Fibroblast of lung (primary cell): ENCODE results near the gene SF3B5. TPM values are rescaled to one million over a fixed set of nuclear protein-coding genes. Genes with fewer than 3 reads are reported as not detected.

Experiments used
- DNase-seq, 2 donors: peaks; one replicate each; pipeline versions ENCODE4 v3.0.0 to v3.0.0-alpha.2; 2010; ENCODE audit warnings: low read depth in 2 of 2
- H2AFZ ChIP-seq: 2 replicates; pipeline ENCODE4 v1.5.1; 2012; ENCODE audit warnings: low read length, control low read depth, inconsistent platforms
- H3K27ac ChIP-seq: 2 replicates; pipeline ENCODE4 v1.5.1; 2011; ENCODE audit warnings: low read length, control low read depth; ENCODE audit not compliant: insufficient read depth
- H3K27me3 ChIP-seq: 2 replicates; pipeline ENCODE4 v1.5.1; 2011; ENCODE audit warnings: mild to moderate bottlenecking, low read length; ENCODE audit not compliant: control insufficient read depth, insufficient read depth
- H3K36me3 ChIP-seq: 2 replicates; pipeline ENCODE4 v1.5.1; 2011; ENCODE audit warnings: low read length; ENCODE audit not compliant: control insufficient read depth, insufficient read depth
- H3K4me1 ChIP-seq: 2 replicates; pipeline ENCODE4 v1.5.1; 2011; ENCODE audit warnings: low read length; ENCODE audit not compliant: control insufficient read depth, insufficient read depth; ENCODE audit errors: extremely low read depth
- H3K4me2 ChIP-seq: 2 replicates; pipeline ENCODE4 v1.5.1; 2011; ENCODE audit warnings: low read length, control low read depth; ENCODE audit not compliant: insufficient read depth; ENCODE audit errors: extremely low read depth
- H3K4me3 ChIP-seq, 4 experiments: fragments of 200-600 bp in 1 of 4; sonication (generic) in 1 of 4; replicated peaks in 1 of 4; 2 replicates each; pipeline ENCODE4 v1.5.1; 2011 to 2016; ENCODE audit warnings: low read length in 4 of 4, low read depth in 3 of 4, mild to moderate bottlenecking in 3 of 4, control low read depth in 2 of 4, inconsistent platforms in 1 of 4, mixed read lengths in 1 of 4; ENCODE audit not compliant: insufficient read depth in 1 of 4; ENCODE audit errors: control extremely low read depth in 1 of 4
- H3K79me2 ChIP-seq: 2 replicates; pipeline ENCODE4 v1.5.1; 2012; ENCODE audit warnings: mild to moderate bottlenecking, low read length, inconsistent platforms; ENCODE audit not compliant: control insufficient read depth, insufficient read depth
- H3K9ac ChIP-seq: 2 replicates; pipeline ENCODE4 v1.5.1; 2011; ENCODE audit warnings: mild to moderate bottlenecking, low read length, control low read depth; ENCODE audit not compliant: insufficient read depth
- H3K9me3 ChIP-seq: 2 replicates; pipeline ENCODE4 v1.5.1; 2012; ENCODE audit warnings: low read depth, low read length; ENCODE audit not compliant: control insufficient read depth, insufficient read depth
- H4K20me1 ChIP-seq: 2 replicates; pipeline ENCODE4 v1.5.1; 2011; ENCODE audit warnings: low read length; ENCODE audit not compliant: control insufficient read depth, insufficient read depth; ENCODE audit errors: extremely low read depth
- CTCF ChIP-seq, 2 donors: IDR thresholded peaks in 1 of 2; conservative IDR thresholded peaks in 1 of 2; 1 replicate in 1 of 2; 2 replicates in 1 of 2; pipeline ENCODE4 v1.5.1; 2011 to 2012; ENCODE audit warnings: low read length in 2 of 2, control low read depth in 1 of 2, inconsistent platforms in 1 of 2, low read depth in 1 of 2, mild to moderate bottlenecking in 1 of 2
- EZH2 ChIP-seq: IDR thresholded peaks from 2 replicates; pipeline ENCODE4 v1.5.1; 2012; ENCODE audit warnings: low read length, control low read depth, mild to moderate bottlenecking; ENCODE audit errors: missing control alignments
- polyA minus RNA-seq: library from RNA; depleted of rRNA, polyadenylated mRNA; stranded (reverse); fragments of >200 nt; gene quantifications from 2 replicates; pipeline ENCODE4 v1.2.3, GENCODE V29; 2011; ENCODE audit warnings: low replicate concordance
- polyA plus RNA-seq, 2 donors: library from polyadenylated mRNA; depleted of rRNA in 1 of 2; stranded (reverse) in 1 of 2; unstranded in 1 of 2; fragments of >200 nt; gene quantifications; 2 replicates each; pipeline ENCODE4 v1.2.1, GENCODE V29; 2011 to 2012; ENCODE audit warnings: missing spikeins in 1 of 2
- total RNA-seq: library from RNA; depleted of rRNA; stranded (reverse); fragments of >200 nt; gene quantifications from 2 replicates; pipeline ENCODE4 v1.2.1, GENCODE V29; 2014

Gene SF3B5
- total RNA-seq: 75.1 and 84.7 TPM in 2 replicates
- polyA plus RNA-seq: 148 and 205 TPM in 2 replicates
- 176 and 246 TPM in 2 replicates for polyA plus RNA-seq (2012)
- 264 and 270 TPM in 2 replicates for polyA minus RNA-seq

- Histone ChIP-seq H3K9me3 (no peaks in the 10 kb centered on the region), H3K9ac (peak within 1 kb of the TSS; percentile 90), H3K79me2 (peaks cover 19% of the 10 kb centered on the region), H3K27me3 (no peaks in the 10 kb centered on the region), H3K4me3 (peak within 1 kb of the TSS; percentile 92 to 100 (median 96)), H3K27ac (peak within 1 kb of the TSS; percentile 97), H3K4me2 (peak within 1 kb of the TSS; percentile 98), H2AFZ (peak within 1 kb of the TSS; percentile 100), H3K36me3 (no peaks in the 10 kb centered on the region), H3K4me1 (peaks cover 4% of the 10 kb centered on the region), H4K20me1 (no peaks in the 10 kb centered on the region)
- TF ChIP-seq EZH2 (no peak), CTCF (conservative IDR thresholded peaks at IDR 0.05 in 1 of 2, IDR thresholded peaks at IDR 0.05 in 1 of 2; ENCODE audit: low read depth in 1 of 2, low read length in 2 of 2) (no peak)
- DNase-seq: peak; percentile 100
Observed at GRCh38 chr6:144095134-144096002, at the start of gene SF3B5. SF3B5 (minus strand) TSS chr6:144095573; CDS start chr6:144095497, 76 bp downstream.

GRCh38 chr6:144144996-144145395 is 49.6 kb upstream of the SF3B5 start:
- DNase-seq: no peak
- TF ChIP-seq CTCF (conservative IDR thresholded peaks at IDR 0.05 in 1 of 2, IDR thresholded peaks at IDR 0.05 in 1 of 2; ENCODE audit: low read depth in 1 of 2, low read length in 2 of 2): no peak
- no peak for TF ChIP-seq EZH2
- H3K9me3 ChIP-seq: no peaks in the 10 kb centered on the region
- no peaks in the 10 kb centered on the region for H3K79me2 ChIP-seq
- H3K4me2 ChIP-seq: no peak overlapping the region
- no peak overlapping the region for H3K9ac ChIP-seq
- H3K4me1 ChIP-seq: no peaks in the 10 kb centered on the region
- no peak overlapping the region for H2AFZ ChIP-seq
- no peak overlapping the region for H3K4me3 ChIP-seq
- no peak overlapping the region for H3K27ac ChIP-seq
- no peaks in the 10 kb centered on the region for H3K27me3 ChIP-seq
- H4K20me1 ChIP-seq: no peaks in the 10 kb centered on the region
- H3K36me3 ChIP-seq: no peaks in the 10 kb centered on the region

GRCh38 chr6:144143878-144144277 is 48.5 kb upstream of the SF3B5 start:
- H3K9me3 ChIP-seq: no peaks in the 10 kb centered on the region
- H3K9ac ChIP-seq: no peak overlapping the region
- H4K20me1 ChIP-seq: no peaks in the 10 kb centered on the region
- H3K4me1 ChIP-seq: no peaks in the 10 kb centered on the region
- no peaks in the 10 kb centered on the region for H3K79me2 ChIP-seq
- H3K36me3 ChIP-seq: no peaks in the 10 kb centered on the region
- no peak overlapping the region for H3K4me2 ChIP-seq
- no peak for DNase-seq
- TF ChIP-seq EZH2 (no peak), CTCF (conservative IDR thresholded peaks at IDR 0.05 in 1 of 2, IDR thresholded peaks at IDR 0.05 in 1 of 2; ENCODE audit: low read depth in 1 of 2, low read length in 2 of 2) (no peak)
- no peak overlapping the region for H3K27ac ChIP-seq
- no peak overlapping the region for H3K4me3 ChIP-seq
- H3K27me3 ChIP-seq: no peaks in the 10 kb centered on the region
- no peak overlapping the region for H2AFZ ChIP-seq
